NT2/D1 (cell line): ENCODE data around the gene PCDH12.

Source experiments
- YY1 ChIP-seq: IDR thresholded peaks from 2 replicates; pipeline ENCODE4 v1.6.1; 2011; ENCODE audit not compliant: insufficient read length, insufficient read depth
- ZNF274 ChIP-seq: IDR thresholded peaks from 2 replicates; pipeline ENCODE4 v1.6.1; 2011; ENCODE audit warnings: mild to moderate bottlenecking, low read depth, low read length

DNA sequence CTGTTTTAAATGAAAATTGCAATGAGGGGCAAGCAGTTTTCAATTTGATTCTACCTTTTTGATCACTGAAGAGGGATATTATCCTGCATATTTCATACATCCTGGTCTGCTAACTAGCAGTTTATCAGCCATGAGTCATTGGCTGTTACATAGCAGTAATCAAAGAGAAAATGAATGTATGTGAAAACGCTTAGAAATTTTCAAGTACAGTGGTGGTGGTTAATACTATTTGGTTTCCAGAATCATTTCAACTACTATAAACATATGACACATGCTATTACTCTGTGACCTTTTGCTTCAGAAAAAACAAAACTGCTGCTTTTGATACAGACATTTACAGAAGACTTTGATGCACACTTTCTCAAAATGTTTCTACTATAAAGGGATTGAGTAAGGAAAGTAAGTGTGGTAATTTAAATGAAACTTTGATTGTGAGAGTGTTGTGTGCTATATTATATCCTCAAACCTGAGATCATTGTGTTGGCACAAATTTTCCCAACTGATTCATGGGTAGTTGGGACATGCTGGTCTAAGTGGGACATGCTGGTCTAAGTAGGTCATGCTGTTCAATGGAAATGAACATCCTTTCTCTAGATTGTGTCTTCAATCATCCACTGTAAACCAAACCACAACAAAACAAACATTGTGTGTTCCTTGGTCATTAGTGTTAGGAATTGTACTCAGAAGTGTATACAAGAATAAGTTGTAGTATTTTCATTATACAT is 16.0 kb upstream of the PCDH12 start:
- TF ChIP-seq YY1 = no peak
- no peak for TF ChIP-seq ZNF274
